Duodenal mucosa (tissue), 2 donors: Measurements from ENCODE around the gene AP2B1.

Experiments used
- H3K27ac ChIP-seq: one replicate; pipeline ENCODE4 v1.7.0; 2013; ENCODE audit warnings: low read depth, low read length
- H3K27me3 ChIP-seq, 2 donors: one replicate each; pipeline ENCODE4 v1.7.0; 2013; ENCODE audit warnings: low read length in 2 of 2, control low read depth in 1 of 2; ENCODE audit not compliant: insufficient read depth in 2 of 2, control insufficient read depth in 1 of 2
- H3K36me3 ChIP-seq, 2 donors: one replicate each; pipeline ENCODE4 v1.7.0; 2013; ENCODE audit warnings: low read length in 2 of 2, control low read depth in 1 of 2; ENCODE audit not compliant: insufficient read depth in 2 of 2, control insufficient read depth in 1 of 2
- H3K4me1 ChIP-seq, 2 donors: one replicate each; pipeline ENCODE4 v1.7.0; 2013; ENCODE audit warnings: low read length in 2 of 2, control low read depth in 1 of 2; ENCODE audit not compliant: insufficient read depth in 2 of 2, control insufficient read depth in 1 of 2
- H3K4me3 ChIP-seq, 2 donors: one replicate each; pipeline ENCODE4 v1.7.0; 2013; ENCODE audit warnings: low read length in 2 of 2, low read depth in 1 of 2
- H3K9ac ChIP-seq, 2 donors: one replicate each; pipeline ENCODE4 v1.7.0; 2013; ENCODE audit warnings: low read length in 2 of 2, low read depth in 1 of 2
- H3K9me3 ChIP-seq, 2 donors: one replicate each; pipeline ENCODE4 v1.7.0; 2013; ENCODE audit warnings: low read length in 2 of 2, control low read depth in 1 of 2; ENCODE audit not compliant: control insufficient read depth in 1 of 2

Gene AP2B1

DNA sequence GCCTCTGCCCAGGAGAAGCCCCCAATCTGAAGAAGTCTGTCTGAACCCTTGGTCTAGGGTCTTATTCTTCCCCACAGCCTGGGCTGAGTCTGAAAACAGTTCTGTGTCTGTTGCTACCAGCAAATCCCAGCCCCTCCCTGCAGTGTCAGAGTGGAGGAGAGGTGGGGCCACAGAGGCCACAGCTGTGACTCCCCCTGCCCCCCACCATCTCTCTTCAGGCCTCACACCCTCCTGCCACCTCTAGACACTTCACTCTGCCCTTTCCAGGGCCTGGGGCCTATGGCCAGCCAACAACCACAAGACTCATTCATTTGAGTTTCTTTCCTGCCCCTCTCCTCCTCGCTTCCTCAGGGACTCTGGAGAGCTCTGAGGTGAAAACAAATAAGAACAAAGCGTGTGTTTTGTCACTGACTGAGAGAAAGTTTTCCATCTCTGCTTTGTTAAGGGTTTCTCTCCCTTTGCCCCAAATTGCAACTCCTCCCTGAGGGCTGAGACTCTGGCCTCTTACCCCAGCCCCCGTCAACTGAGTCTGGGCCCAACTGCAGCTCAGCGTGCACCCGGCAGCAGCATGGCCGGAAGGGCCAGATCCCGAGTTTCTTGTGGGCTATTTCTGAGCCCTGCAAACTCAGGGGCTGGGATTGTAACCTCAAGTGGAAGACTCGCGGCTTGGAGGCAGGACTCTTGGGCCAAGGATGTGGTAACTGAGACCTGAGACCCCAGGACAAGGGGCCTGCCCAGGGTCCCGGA is 186.7 kb downstream of the AP2B1 start:
- no peak overlapping the region for H3K27ac ChIP-seq
- H3K4me1 ChIP-seq: peaks cover 31 to 35% of the 10 kb centered on the region in 2 donors
- H3K9ac ChIP-seq: no peak overlapping the region

DNA sequence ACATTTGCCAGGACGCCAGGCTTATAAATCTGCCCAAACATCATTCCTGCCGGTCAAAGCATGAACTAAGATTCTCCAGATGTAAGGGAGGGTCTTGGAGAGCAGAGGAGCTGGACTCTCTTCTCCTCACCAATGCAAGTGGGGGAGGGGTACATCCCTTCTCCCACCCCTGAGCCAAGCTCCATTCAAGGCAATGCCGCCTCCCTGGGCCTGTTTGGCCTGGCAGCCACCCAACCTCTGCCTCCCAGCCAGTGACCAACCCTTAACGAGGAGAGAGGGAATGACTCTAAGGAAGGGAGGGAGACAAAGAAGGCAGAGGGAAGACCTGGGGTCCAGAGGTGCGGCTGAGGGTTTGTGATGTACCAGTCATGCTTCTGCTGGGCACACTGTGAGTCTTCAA is 187.4 kb downstream of the AP2B1 start:
- Histone ChIP-seq H3K4me1 (peaks cover 25 to 29% of the 10 kb centered on the region in 2 donors), H3K27ac (no peak overlapping the region), H3K9ac (no peak overlapping the region), H3K4me3 (no peak overlapping the region), H3K36me3 (no peaks in the 10 kb centered on the region), H3K27me3 (no peaks in the 10 kb centered on the region), H3K9me3 (no peaks in the 10 kb centered on the region)

More for the DNA sequence above, 186.7 kb downstream of the AP2B1 start:
- Histone ChIP-seq H3K27me3 (no peaks in the 10 kb centered on the region), H3K9me3 (no peaks in the 10 kb centered on the region), H3K36me3 (no peaks in the 10 kb centered on the region), H3K4me3 (no peak overlapping the region)

DNA sequence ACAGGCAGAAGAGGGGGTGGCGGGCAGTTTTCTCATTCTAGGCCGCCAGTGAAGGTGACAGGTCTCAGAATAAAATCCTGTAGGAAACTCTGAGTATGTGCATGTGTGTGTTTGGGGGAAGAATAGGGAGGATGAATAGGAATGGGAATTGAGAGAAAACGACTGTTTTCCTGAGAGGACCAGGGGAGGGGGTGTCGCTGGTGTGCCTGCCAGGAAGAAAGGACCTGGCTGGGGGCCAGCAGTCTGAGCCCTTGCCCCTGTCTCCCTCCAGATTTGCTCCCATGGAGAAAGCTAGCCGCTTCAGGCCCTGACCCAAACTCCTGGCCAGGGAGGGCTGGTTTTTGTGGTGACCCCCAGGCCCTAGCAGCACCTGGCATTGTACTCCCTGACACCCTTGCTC is 187.9 kb downstream of the AP2B1 start:
- H3K9me3 ChIP-seq: no peaks in the 10 kb centered on the region
- H3K4me3 ChIP-seq: no peak overlapping the region
- H3K27me3 ChIP-seq: no peaks in the 10 kb centered on the region
- no peak overlapping the region for H3K9ac ChIP-seq
- H3K36me3 ChIP-seq: no peaks in the 10 kb centered on the region
- peaks cover 22 to 28% of the 10 kb centered on the region in 2 donors for H3K4me1 ChIP-seq
- no peak overlapping the region for H3K27ac ChIP-seq

DNA sequence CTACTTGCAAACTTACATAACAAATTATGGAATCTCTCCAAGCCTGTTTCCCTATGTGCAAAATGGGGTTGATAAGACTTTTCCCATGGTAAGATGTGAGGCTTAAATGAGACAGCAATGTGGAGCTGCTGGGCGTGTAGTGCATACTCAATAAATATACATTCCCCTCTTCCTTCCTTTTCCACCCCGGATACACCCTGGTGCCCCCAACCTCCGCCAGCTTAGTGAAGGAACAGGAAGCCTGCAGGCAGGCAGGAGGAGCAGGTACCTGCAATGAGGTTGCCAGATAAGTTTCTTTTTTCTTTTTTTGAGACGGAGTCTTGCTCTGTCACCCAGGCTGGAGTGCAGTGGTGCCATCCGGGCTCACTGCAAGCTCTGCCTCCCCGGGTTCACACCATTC is 188.5 kb downstream of the AP2B1 start:
- Histone ChIP-seq H3K27me3 (no peaks in the 10 kb centered on the region), H3K9me3 (no peaks in the 10 kb centered on the region), H3K4me1 (peaks cover 22 to 28% of the 10 kb centered on the region in 2 donors), H3K36me3 (no peaks in the 10 kb centered on the region), H3K4me3 (no peak overlapping the region), H3K27ac (no peak overlapping the region), H3K9ac (no peak overlapping the region)
